Measurements from ENCODE around the gene LRMDA. TPM values are rescaled to one million over a fixed set of nuclear protein-coding genes. Genes with fewer than 3 reads are reported as not detected.

Gene LRMDA
- total RNA-seq, 6 experiments from 2014 or later, result 0.32 TPM; not detected in 5

- DNase-seq, result no peak
- Mint-ChIP-seq H3K9me3 (no peaks in the 10 kb centered on the region), H3K4me3 (no peak overlapping the region), H3K27ac (no peak overlapping the region), H3K36me3 (ENCODE audit: low read depth) (no peaks in the 10 kb centered on the region), H3K4me1 (ENCODE audit: low read depth) (no peaks in the 10 kb centered on the region), H3K27me3 (ENCODE audit: insufficient read depth) (peaks cover 2% of the 10 kb centered on the region)
- no peak for TF ChIP-seq CTCF (IDR thresholded peaks at IDR 0.05)
Observed at GRCh38 chr10:75866731-75867130, 435.3 kb downstream of the LRMDA start.

DNA sequence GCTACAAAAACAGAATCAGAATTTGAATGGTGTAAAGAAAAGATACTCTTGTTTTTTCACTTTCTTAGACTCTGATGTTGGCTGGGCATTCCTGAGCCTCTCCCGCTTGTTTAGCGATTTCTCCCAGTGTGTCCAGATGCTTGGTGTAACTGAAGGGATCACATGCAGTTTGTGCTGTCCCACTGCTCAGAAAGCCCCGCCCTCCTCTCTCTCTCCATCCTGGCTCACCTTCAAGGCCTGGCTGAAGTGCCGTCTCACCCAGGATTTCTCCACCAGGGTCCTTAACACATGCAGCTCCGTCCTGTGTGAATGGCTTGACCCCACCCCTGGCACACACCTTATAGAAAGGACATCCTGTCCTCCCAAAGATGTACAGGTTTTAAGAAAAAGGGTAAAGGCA lies 437.1 kb downstream of the LRMDA start:
- H3K27ac Mint-ChIP-seq, result no peak overlapping the region
- TF ChIP-seq CTCF (IDR thresholded peaks at IDR 0.05), result no peak
- peaks cover 2% of the 10 kb centered on the region for H3K27me3 Mint-ChIP-seq (ENCODE audit: insufficient read depth)
- no peaks in the 10 kb centered on the region for H3K9me3 Mint-ChIP-seq
- no peaks in the 10 kb centered on the region for H3K4me1 Mint-ChIP-seq (ENCODE audit: low read depth)
- H3K4me3 Mint-ChIP-seq, result no peak overlapping the region
- no peak for DNase-seq
- no peaks in the 10 kb centered on the region for H3K36me3 Mint-ChIP-seq (ENCODE audit: low read depth)

DNA sequence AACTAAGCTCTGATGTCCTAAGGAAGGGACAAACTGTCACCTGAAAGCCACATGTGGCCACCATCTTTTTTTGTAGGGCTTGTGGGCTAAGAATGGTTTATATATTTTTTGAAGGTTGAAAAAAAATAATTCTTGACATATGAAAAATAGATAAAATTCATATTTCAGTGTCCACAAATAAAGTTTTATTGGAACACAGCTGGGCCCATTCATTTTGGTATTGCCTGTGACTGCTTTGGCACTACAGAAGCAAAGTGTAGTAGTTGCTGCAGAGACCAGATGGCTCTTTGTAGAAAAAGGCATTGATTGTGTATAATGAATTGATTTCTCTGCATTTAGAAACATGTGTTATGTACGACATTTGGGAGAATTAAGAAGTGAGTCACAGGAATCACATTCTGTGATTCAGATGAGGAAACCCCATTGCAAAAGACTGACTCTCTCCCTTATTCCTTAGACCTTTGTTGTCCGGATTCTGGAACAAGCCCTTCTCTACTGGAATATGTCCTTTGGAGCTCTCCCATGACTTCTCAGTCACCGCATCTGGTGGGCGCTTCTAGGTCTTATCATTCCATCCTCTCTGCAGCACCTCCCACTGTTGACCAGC lies 438.7 kb downstream of the LRMDA start:
- no peak for TF ChIP-seq CTCF (IDR thresholded peaks at IDR 0.05)
- Mint-ChIP-seq H3K4me1 (ENCODE audit: low read depth) (no peaks in the 10 kb centered on the region), H3K36me3 (ENCODE audit: low read depth) (no peaks in the 10 kb centered on the region), H3K27ac (no peak overlapping the region), H3K27me3 (ENCODE audit: insufficient read depth) (peaks cover 2% of the 10 kb centered on the region), H3K4me3 (no peak overlapping the region), H3K9me3 (no peaks in the 10 kb centered on the region)
- no peak for DNase-seq

GRCh38 chr10:75875740-75876139 lies 444.3 kb downstream of the LRMDA start:
- no peak for DNase-seq
- H3K36me3 Mint-ChIP-seq (ENCODE audit: low read depth), result no peaks in the 10 kb centered on the region
- H3K9me3 Mint-ChIP-seq, result peaks cover 4% of the 10 kb centered on the region; the same call in 1 of the 2 replicates
- TF ChIP-seq CTCF (IDR thresholded peaks at IDR 0.05), result no peak
- no peaks in the 10 kb centered on the region for H3K4me1 Mint-ChIP-seq (ENCODE audit: low read depth)
- peaks cover 4% of the 10 kb centered on the region for H3K27me3 Mint-ChIP-seq (ENCODE audit: insufficient read depth)
- H3K27ac Mint-ChIP-seq, result no peak overlapping the region
- no peak overlapping the region for H3K4me3 Mint-ChIP-seq

DNA sequence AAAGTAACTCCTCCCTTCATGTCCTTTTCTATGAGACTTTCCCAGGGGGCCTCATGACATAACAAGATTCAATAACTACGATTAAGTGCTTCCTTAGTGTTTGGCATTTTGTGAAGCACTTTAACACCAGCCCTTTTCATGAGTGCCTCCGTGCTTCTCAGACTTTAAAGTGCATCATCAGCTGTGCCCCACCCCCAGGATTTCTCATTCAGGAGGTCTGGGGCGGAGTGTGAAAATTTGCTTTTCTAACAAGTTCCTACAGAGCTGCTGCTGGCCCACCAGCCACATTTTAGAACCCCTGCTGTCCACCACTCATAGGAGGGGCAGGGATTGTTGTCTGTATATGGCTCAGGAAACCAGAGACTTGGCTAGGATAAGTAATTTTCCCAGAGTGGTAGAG lies 445.3 kb downstream of the LRMDA start:
- no peak overlapping the region for H3K27ac Mint-ChIP-seq
- peaks cover 4% of the 10 kb centered on the region; the same call in 1 of the 2 replicates for H3K27me3 Mint-ChIP-seq (ENCODE audit: insufficient read depth)
- no peak for TF ChIP-seq CTCF (IDR thresholded peaks at IDR 0.05)
- H3K4me1 Mint-ChIP-seq (ENCODE audit: low read depth), result no peaks in the 10 kb centered on the region
- H3K36me3 Mint-ChIP-seq (ENCODE audit: low read depth), result no peaks in the 10 kb centered on the region
- H3K9me3 Mint-ChIP-seq, result peaks cover 4% of the 10 kb centered on the region; the same call in 1 of the 2 replicates
- H3K4me3 Mint-ChIP-seq, result no peak overlapping the region
- no peak for DNase-seq
